ENCODE data around the gene RDH5. TPM values are rescaled to one million over a fixed set of nuclear protein-coding genes. Genes with fewer than 3 reads are reported as not detected.

The RDH5 gene
- total and polyA plus RNA-seq, 2 of the 13 experiments (the other 11 are each of a cell fraction or from before 2014, with no cell fraction given): 2.6 to 5.7 TPM

GRCh38 chr12:55715833-55716581 is 4.2 kb upstream of the RDH5 start, which contains the start of gene BLOC1S1 (continued):
- peak; percentile 25; the same call in 1 of the 2 replicates for TF ChIP-seq MIXL1 (CRISPR knock-in tag; IDR thresholded peaks at IDR 0.05)
- TF ChIP-seq POGZ (CRISPR knock-in tag; IDR thresholded peaks at IDR 0.05): peak; percentile 60
- TF ChIP-seq PRDM4 (CRISPR knock-in tag; IDR thresholded peaks at IDR 0.05; ENCODE audit: borderline replicate concordance): 0 out of 2 replicates have a peak, but pooled peaks have one; percentile 69
- TF ChIP-seq NFE2 (CRISPR knock-in tag; IDR thresholded peaks at IDR 0.05): no peak
- TF ChIP-seq SP5 (CRISPR knock-in tag; IDR thresholded peaks at IDR 0.05; ENCODE audit: borderline replicate concordance, low read depth): peak; percentile 93
- no peak for TF ChIP-seq ZNF512B (CRISPR knock-in tag; IDR thresholded peaks at IDR 0.05; ENCODE audit: borderline replicate concordance)
- TF ChIP-seq TEAD3 (CRISPR knock-in tag; optimal IDR thresholded peaks at IDR 0.05; ENCODE audit: borderline replicate concordance): peak; percentile 38
- TF ChIP-seq ATF6 (CRISPR knock-in tag; conservative IDR thresholded peaks at IDR 0.05): peak; percentile 28; the same call in 1 of the 2 replicates
- no peak for TF ChIP-seq ZIK1 (CRISPR knock-in tag; IDR thresholded peaks at IDR 0.05; ENCODE audit: borderline replicate concordance, low read depth)
- TF ChIP-seq RCOR2 (CRISPR knock-in tag; IDR thresholded peaks at IDR 0.05): no peak
- peak; percentile 32; the same call in 1 of the 2 replicates for TF ChIP-seq ZNF547 (CRISPR knock-in tag; IDR thresholded peaks at IDR 0.05)
- no peak for TF ChIP-seq GATA4 (IDR thresholded peaks at IDR 0.05; ENCODE audit: borderline replicate concordance, low read depth)
- TF ChIP-seq PHF5A (CRISPR knock-in tag; IDR thresholded peaks at IDR 0.05; ENCODE audit: low read depth, unreplicated experiment): peak; percentile 31
- no peak for TF ChIP-seq ZFAT (CRISPR knock-in tag; conservative IDR thresholded peaks at IDR 0.05)
- no peak for TF ChIP-seq CEBPG (CRISPR knock-in tag; IDR thresholded peaks at IDR 0.05)
- no peak for TF ChIP-seq CCDC6 (CRISPR knock-in tag; IDR thresholded peaks at IDR 0.05)
- no peak for TF ChIP-seq CSRNP2 (CRISPR knock-in tag; conservative IDR thresholded peaks at IDR 0.05; ENCODE audit: low read depth)
- no peak for TF ChIP-seq ZNF550 (CRISPR knock-in tag; IDR thresholded peaks at IDR 0.05; ENCODE audit: borderline replicate concordance)
- TF ChIP-seq SCMH1 (CRISPR knock-in tag; IDR thresholded peaks at IDR 0.05; ENCODE audit: borderline replicate concordance): no peak
- no peak for TF ChIP-seq IKZF1 (IDR thresholded peaks at IDR 0.05)
- no peak for TF ChIP-seq SUZ12 (IDR thresholded peaks at IDR 0.05; ENCODE audit: low read depth, low read length)
- no peak for TF ChIP-seq FOXM1 (CRISPR knock-in tag; IDR thresholded peaks at IDR 0.05)
- 0 out of 2 replicates have a peak, but pooled peaks have one; percentile 20 for TF ChIP-seq HMG20A (CRISPR knock-in tag; IDR thresholded peaks at IDR 0.05; ENCODE audit: borderline replicate concordance)
